ENCODE results near the gene GEMIN5.
A peak's percentile ranks its signal among the peaks of the same experiment; 100 is the strongest.

GEMIN5 gene

DNA sequence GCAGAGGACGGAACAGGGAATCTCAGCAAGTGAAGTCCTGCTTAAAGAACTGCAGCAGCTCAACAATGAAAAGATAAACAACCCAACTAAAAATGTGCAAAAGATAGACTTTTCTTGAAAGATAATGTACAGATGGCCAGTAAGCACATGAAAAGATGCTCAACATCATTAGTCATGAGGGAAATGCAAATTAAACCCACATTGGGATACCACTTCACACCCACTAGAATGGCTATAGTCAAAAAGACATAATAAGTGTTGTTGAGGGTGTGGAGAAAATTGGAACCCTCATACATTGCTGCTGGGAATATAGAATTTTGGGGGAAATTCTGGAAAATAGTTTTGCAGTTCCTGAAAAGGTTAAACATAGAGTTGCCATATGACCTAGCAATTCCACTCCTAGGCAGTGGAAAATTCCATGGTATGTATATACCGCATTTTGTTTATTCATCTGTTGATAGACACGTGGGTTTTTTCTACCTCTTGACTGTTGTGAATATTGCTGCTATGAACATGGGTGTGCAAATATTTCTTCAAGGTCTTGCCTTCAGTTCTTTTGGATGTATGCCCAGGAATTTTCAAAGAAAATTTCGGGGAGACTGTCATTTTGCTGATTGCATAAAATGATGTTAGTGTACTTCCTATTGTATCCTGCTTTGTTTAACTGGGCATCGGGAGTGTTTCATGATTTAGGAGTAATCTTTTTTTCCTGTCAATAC, 72.4 kb downstream of the GEMIN5 start:
- no peak overlapping the region for H3K27ac ChIP-seq (ENCODE audit: low read depth, low read length)
- peaks cover 5 to 38% (median 30%) of the 10 kb centered on the region in 5 donors for H3K4me1 ChIP-seq (ENCODE audit: control insufficient read depth in 5 of 5, insufficient read depth in 5 of 5, low read length in 5 of 5)
- peaks cover 17 to 45% (median 32%) of the 10 kb centered on the region in 5 donors for H3K36me3 ChIP-seq (ENCODE audit: control insufficient read depth in 5 of 5, insufficient read depth in 5 of 5, low read length in 5 of 5)
- H3K9me3 ChIP-seq (ENCODE audit: control insufficient read depth in 5 of 5, low read length in 5 of 5), result no peaks in the 10 kb centered on the region
- no peak overlapping the region for H3K9ac ChIP-seq (ENCODE audit: low read length in 5 of 5)
- no peaks in the 10 kb centered on the region for H3K27me3 ChIP-seq (ENCODE audit: control insufficient read depth in 5 of 5, insufficient read depth in 4 of 5, low read length in 5 of 5)
- no peak overlapping the region for H3K4me3 ChIP-seq (ENCODE audit: low read depth in 1 of 5, low read length in 5 of 5)

- Histone ChIP-seq H3K9me3 (ENCODE audit: control insufficient read depth in 5 of 5, low read length in 5 of 5) (no peaks in the 10 kb centered on the region), H3K4me3 (ENCODE audit: low read depth in 1 of 5, low read length in 5 of 5) (no peak overlapping the region), H3K9ac (ENCODE audit: low read length in 5 of 5) (no peak overlapping the region), H3K4me1 (ENCODE audit: control insufficient read depth in 5 of 5, insufficient read depth in 5 of 5, low read length in 5 of 5) (peaks cover 10 to 50% (median 44%) of the 10 kb centered on the region in 5 donors), H3K27me3 (ENCODE audit: control insufficient read depth in 5 of 5, insufficient read depth in 4 of 5, low read length in 5 of 5) (no peaks in the 10 kb centered on the region), H3K36me3 (ENCODE audit: control insufficient read depth in 5 of 5, insufficient read depth in 5 of 5, low read length in 5 of 5) (peaks cover 13 to 34% (median 23%) of the 10 kb centered on the region in 5 donors), H3K27ac (ENCODE audit: low read depth, low read length) (peak overlapping the region; percentile 19)
Measured at GRCh38 chr5:154863291-154864080, 74.5 kb downstream of the GEMIN5 start.

DNA sequence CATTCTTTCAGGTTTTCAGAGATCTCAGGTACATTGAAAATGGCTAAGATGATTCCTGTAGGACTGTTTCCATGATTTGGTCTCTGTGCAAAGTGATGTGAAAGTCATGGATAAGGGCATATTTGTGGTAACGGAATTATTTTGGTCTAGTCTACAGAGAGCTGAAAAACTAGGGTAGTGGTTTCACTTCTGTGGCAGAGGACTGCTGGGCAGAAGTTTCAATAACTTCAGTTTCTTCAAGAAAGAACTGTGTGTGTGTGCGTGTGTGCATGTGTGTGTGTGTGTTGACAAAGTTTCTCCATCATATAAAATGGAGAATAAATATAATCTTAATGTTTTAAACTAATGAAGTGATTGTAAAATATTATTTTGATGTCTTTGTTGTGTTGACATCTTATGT, 75.2 kb downstream of the GEMIN5 start:
- Histone ChIP-seq H3K27me3 (ENCODE audit: control insufficient read depth in 5 of 5, insufficient read depth in 4 of 5, low read length in 5 of 5) (no peaks in the 10 kb centered on the region), H3K36me3 (ENCODE audit: control insufficient read depth in 5 of 5, insufficient read depth in 5 of 5, low read length in 5 of 5) (peaks cover 13 to 32% (median 23%) of the 10 kb centered on the region in 5 donors), H3K27ac (ENCODE audit: low read depth, low read length) (no peak overlapping the region), H3K9ac (ENCODE audit: low read length in 5 of 5) (no peak overlapping the region), H3K9me3 (ENCODE audit: control insufficient read depth in 5 of 5, low read length in 5 of 5) (no peaks in the 10 kb centered on the region), H3K4me1 (ENCODE audit: control insufficient read depth in 5 of 5, insufficient read depth in 5 of 5, low read length in 5 of 5) (peaks cover 10 to 47% (median 41%) of the 10 kb centered on the region in 5 donors), H3K4me3 (ENCODE audit: low read depth in 1 of 5, low read length in 5 of 5) (no peak overlapping the region)

DNA sequence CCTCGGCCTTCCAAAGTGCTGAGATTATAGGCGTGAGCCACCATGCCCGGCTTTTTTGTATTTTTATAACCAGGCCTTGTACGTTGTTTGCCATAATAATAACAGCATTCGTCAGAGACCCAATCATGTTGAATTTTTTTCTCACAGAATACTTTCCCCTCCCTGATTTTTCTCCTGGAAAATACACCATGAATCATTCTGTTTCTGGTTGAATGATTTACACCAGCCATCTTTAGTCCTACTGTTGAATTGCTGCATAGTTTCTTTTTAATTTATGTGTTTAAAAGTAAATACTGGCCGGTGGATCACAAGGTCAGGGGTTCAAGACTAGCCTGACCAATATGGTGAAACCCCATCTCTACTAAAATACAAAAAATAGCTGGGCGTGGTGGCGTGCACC, 76.1 kb downstream of the GEMIN5 start:
- no peak overlapping the region for H3K9ac ChIP-seq (ENCODE audit: low read length in 5 of 5)
- H3K27ac ChIP-seq (ENCODE audit: low read depth, low read length), result no peak overlapping the region
- peaks cover 8 to 27% (median 23%) of the 10 kb centered on the region in 5 donors for H3K36me3 ChIP-seq (ENCODE audit: control insufficient read depth in 5 of 5, insufficient read depth in 5 of 5, low read length in 5 of 5)
- H3K27me3 ChIP-seq (ENCODE audit: control insufficient read depth in 5 of 5, insufficient read depth in 4 of 5, low read length in 5 of 5), result no peaks in the 10 kb centered on the region
- no peaks in the 10 kb centered on the region for H3K9me3 ChIP-seq (ENCODE audit: control insufficient read depth in 5 of 5, low read length in 5 of 5)
- H3K4me3 ChIP-seq (ENCODE audit: low read depth in 1 of 5, low read length in 5 of 5), result no peak overlapping the region
- H3K4me1 ChIP-seq (ENCODE audit: control insufficient read depth in 5 of 5, insufficient read depth in 5 of 5, low read length in 5 of 5), result peaks cover 11 to 50% (median 43%) of the 10 kb centered on the region in 5 donors

- peak overlapping the region; percentile 66 to 95 (median 91) for H3K4me3 ChIP-seq (ENCODE audit: low read depth in 1 of 5, low read length in 5 of 5)
- peak overlapping the region; percentile 96 for H3K27ac ChIP-seq (ENCODE audit: low read depth, low read length)
- H3K9ac ChIP-seq (ENCODE audit: low read length in 5 of 5), result peak overlapping the region; percentile 20 to 92 (median 77)
- no peaks in the 10 kb centered on the region for H3K27me3 ChIP-seq (ENCODE audit: control insufficient read depth in 5 of 5, insufficient read depth in 4 of 5, low read length in 5 of 5)
- peaks cover 4 to 20% (median 14%) of the 10 kb centered on the region in 5 donors for H3K36me3 ChIP-seq (ENCODE audit: control insufficient read depth in 5 of 5, insufficient read depth in 5 of 5, low read length in 5 of 5)
- H3K9me3 ChIP-seq (ENCODE audit: control insufficient read depth in 5 of 5, low read length in 5 of 5), result no peaks in the 10 kb centered on the region
- peaks cover 12 to 52% (median 46%) of the 10 kb centered on the region in 5 donors for H3K4me1 ChIP-seq (ENCODE audit: control insufficient read depth in 5 of 5, insufficient read depth in 5 of 5, low read length in 5 of 5)
Measured at GRCh38 chr5:154860765-154861164, 77.2 kb downstream of the GEMIN5 start.

DNA sequence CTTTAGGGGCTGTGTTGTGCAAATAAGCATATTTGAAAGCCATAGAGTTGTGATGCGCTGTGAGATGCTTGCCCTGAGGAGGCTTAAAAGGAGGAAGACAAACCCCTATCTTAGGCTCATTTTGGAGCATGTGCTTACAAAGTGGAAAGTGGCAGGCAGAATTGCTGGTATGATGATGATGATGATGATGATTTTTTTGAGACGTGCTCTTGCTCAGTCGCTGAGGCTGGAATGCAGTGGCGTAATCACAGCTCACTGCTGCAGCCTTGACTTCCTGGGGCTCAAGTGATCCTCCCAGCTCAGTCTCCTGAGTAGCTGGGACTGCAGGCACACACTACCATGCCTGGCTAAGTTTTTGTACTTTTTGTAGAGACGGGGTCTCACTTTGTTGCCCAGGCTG, 77.9 kb downstream of the GEMIN5 start:
- Histone ChIP-seq H3K4me1 (ENCODE audit: control insufficient read depth in 5 of 5, insufficient read depth in 5 of 5, low read length in 5 of 5) (peaks cover 12 to 52% (median 46%) of the 10 kb centered on the region in 5 donors), H3K36me3 (ENCODE audit: control insufficient read depth in 5 of 5, insufficient read depth in 5 of 5, low read length in 5 of 5) (peaks cover 0 to 13% (median 7%) of the 10 kb centered on the region in 5 donors), H3K9ac (ENCODE audit: low read length in 5 of 5) (peak overlapping the region; percentile 77 to 93 (median 89)), H3K9me3 (ENCODE audit: control insufficient read depth in 5 of 5, low read length in 5 of 5) (no peaks in the 10 kb centered on the region), H3K27me3 (ENCODE audit: control insufficient read depth in 5 of 5, insufficient read depth in 4 of 5, low read length in 5 of 5) (no peaks in the 10 kb centered on the region), H3K27ac (ENCODE audit: low read depth, low read length) (peak overlapping the region; percentile 96), H3K4me3 (ENCODE audit: low read depth in 1 of 5, low read length in 5 of 5) (peak overlapping the region; percentile 66 to 95 (median 91))

- Histone ChIP-seq H3K9ac (ENCODE audit: low read length in 5 of 5) (peak overlapping the region; percentile 32 to 93 (median 89)), H3K4me3 (ENCODE audit: low read depth in 1 of 5, low read length in 5 of 5) (peak overlapping the region; percentile 66 to 95 (median 91)), H3K4me1 (ENCODE audit: control insufficient read depth in 5 of 5, insufficient read depth in 5 of 5, low read length in 5 of 5) (peaks cover 12 to 52% (median 46%) of the 10 kb centered on the region in 5 donors), H3K27me3 (ENCODE audit: control insufficient read depth in 5 of 5, insufficient read depth in 4 of 5, low read length in 5 of 5) (no peaks in the 10 kb centered on the region), H3K9me3 (ENCODE audit: control insufficient read depth in 5 of 5, low read length in 5 of 5) (no peaks in the 10 kb centered on the region), H3K27ac (ENCODE audit: low read depth, low read length) (peak overlapping the region; percentile 96), H3K36me3 (ENCODE audit: control insufficient read depth in 5 of 5, insufficient read depth in 5 of 5, low read length in 5 of 5) (peaks cover 0 to 8% (median 6%) of the 10 kb centered on the region in 5 donors)
Measured at GRCh38 chr5:154858972-154859871, 78.8 kb downstream of the GEMIN5 start.

GRCh38 chr5:154858297-154858971, 79.6 kb downstream of the GEMIN5 start, which contains the start of gene CNOT8:
TSS of gene CNOT8 (plus strand) at chr5:154858627. CDS start at chr5:154863279, 4,652 bp downstream.
- H3K4me3 ChIP-seq (ENCODE audit: low read depth in 1 of 5, low read length in 5 of 5), result peak within 1 kb of the TSS; percentile 66 to 95 (median 91)
- no peaks in the 10 kb centered on the region for H3K27me3 ChIP-seq (ENCODE audit: control insufficient read depth in 5 of 5, insufficient read depth in 4 of 5, low read length in 5 of 5)
- no peaks in the 10 kb centered on the region for H3K9me3 ChIP-seq (ENCODE audit: control insufficient read depth in 5 of 5, low read length in 5 of 5)
- H3K27ac ChIP-seq (ENCODE audit: low read depth, low read length), result peak within 1 kb of the TSS; percentile 96
- H3K9ac ChIP-seq (ENCODE audit: low read length in 5 of 5), result peak within 1 kb of the TSS; percentile 81 to 93 (median 89)
- peaks cover 12 to 50% (median 46%) of the 10 kb centered on the region in 5 donors for H3K4me1 ChIP-seq (ENCODE audit: control insufficient read depth in 5 of 5, insufficient read depth in 5 of 5, low read length in 5 of 5)
- peaks cover 0 to 4% (median 3%) of the 10 kb centered on the region in 5 donors for H3K36me3 ChIP-seq (ENCODE audit: control insufficient read depth in 5 of 5, insufficient read depth in 5 of 5, low read length in 5 of 5)
